MM.1S (cell line): ENCODE data around the gene PACRG.

Experiments
- DNase-seq: peaks from one replicate; pipeline ENCODE4 v3.0.0-alpha.2; 2015
- H2AFZ ChIP-seq: fragments of 300-600 bp; sonication (generic); 2 replicates; pipeline ENCODE4 v1.6.0; 2016; ENCODE audit warnings: antibody characterized with exemption, low read length
- H3F3A ChIP-seq: fragments of 300-600 bp; sonication (generic); 2 replicates; pipeline ENCODE4 v1.6.1; 2016; ENCODE audit warnings: mild to moderate bottlenecking, antibody characterized with exemption, low read length, moderate library complexity, mixed read lengths; ENCODE audit not compliant: insufficient read depth
- H3K27ac ChIP-seq: fragments of 300-600 bp; sonication (generic); 2 replicates; pipeline ENCODE4 v1.5.1; 2016; ENCODE audit warnings: mild to moderate bottlenecking, low read length
- H3K27me3 ChIP-seq: fragments of 300-600 bp; sonication (generic); replicated peaks from 2 replicates; pipeline ENCODE4 v1.6.0; 2016; ENCODE audit warnings: low read length; ENCODE audit not compliant: insufficient read depth
- H3K36me3 ChIP-seq: fragments of 300-600 bp; sonication (generic); replicated peaks from 2 replicates; pipeline ENCODE4 v1.6.1; 2016; ENCODE audit warnings: mild to moderate bottlenecking, low read length, mixed read lengths; ENCODE audit not compliant: insufficient read depth
- H3K4me1 ChIP-seq: fragments of 300-600 bp; sonication (generic); 2 replicates; pipeline ENCODE4 v1.6.1; 2016; ENCODE audit warnings: low read length, mixed read lengths
- H3K4me2 ChIP-seq: fragments of 300-600 bp; sonication (generic); 2 replicates; pipeline ENCODE4 v1.6.0; 2016; ENCODE audit warnings: low read depth, low read length
- H3K4me3 ChIP-seq: fragments of 300-600 bp; sonication (generic); 2 replicates; pipeline ENCODE4 v1.5.1; 2016; ENCODE audit warnings: low read length, mixed read lengths
- H3K79me2 ChIP-seq: fragments of 300-600 bp; sonication (generic); 2 replicates; pipeline ENCODE4 v1.6.1; 2016; ENCODE audit warnings: mixed run types, low read length, mixed read lengths
- H3K9ac ChIP-seq: fragments of 300-600 bp; sonication (generic); 2 replicates; pipeline ENCODE4 v1.6.1; 2016; ENCODE audit warnings: low read length, mixed read lengths
- H3K9me2 ChIP-seq: fragments of 300-600 bp; sonication (generic); replicated peaks from 2 replicates; pipeline ENCODE4 v1.6.1; 2016; ENCODE audit warnings: mild to moderate bottlenecking, low read length, mixed read lengths; ENCODE audit not compliant: insufficient read depth
- H3K9me3 ChIP-seq: fragments of 300-600 bp; sonication (generic); replicated peaks from 2 replicates; pipeline ENCODE4 v1.6.1; 2016; ENCODE audit warnings: mild to moderate bottlenecking, low read length, mixed read lengths; ENCODE audit not compliant: insufficient read depth
- H4K20me1 ChIP-seq: fragments of 300-600 bp; sonication (generic); 2 replicates; pipeline ENCODE4 v1.6.1; 2016; ENCODE audit warnings: mild to moderate bottlenecking, low read length, moderate library complexity, mixed read lengths; ENCODE audit not compliant: insufficient read depth
- EZH2 ChIP-seq: fragments of 300-600 bp; sonication (generic); optimal IDR thresholded peaks from 2 replicates; pipeline ENCODE3; 2017; ENCODE audit warnings: low read depth, mild to moderate bottlenecking, antibody characterized with exemption, low read length, mixed read lengths
- EZH2phosphoT487 ChIP-seq: fragments of 300-600 bp; sonication (generic); IDR thresholded peaks from 2 replicates; pipeline ENCODE4 v1.6.1; 2018; ENCODE audit warnings: antibody characterized with exemption, low read length
- TF ChIP-seq, protein P1 (sequence below): fragments of 300-600 bp; sonication (generic); IDR thresholded peaks from 2 replicates; pipeline ENCODE4 v1.5.1; 2016; ENCODE audit warnings: antibody characterized with exemption, low read length, mixed read lengths

Gene PACRG

DNA sequence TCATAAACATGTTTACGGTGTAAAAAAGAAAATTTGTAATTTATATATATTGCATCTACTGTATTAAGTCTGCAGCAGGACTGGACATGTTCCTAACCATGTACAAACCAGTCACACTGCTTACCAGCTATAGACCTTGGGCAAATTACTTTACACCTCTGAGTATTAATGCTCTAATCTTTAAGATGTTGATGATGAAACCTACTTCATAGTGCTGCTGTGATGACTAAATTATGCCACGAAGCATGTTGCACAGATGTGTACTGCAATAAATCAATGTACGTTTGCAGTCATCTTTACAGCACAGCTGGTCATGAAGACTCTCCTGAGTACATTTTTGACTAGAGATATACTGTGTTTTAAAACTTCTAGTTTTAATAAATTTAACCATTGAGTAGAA is 42.8 kb upstream of the PACRG start:
- no peaks in the 10 kb centered on the region for H3K79me2 ChIP-seq
- no peak overlapping the region for H3K4me2 ChIP-seq
- H3K27me3 ChIP-seq: no peaks in the 10 kb centered on the region
- H3K4me1 ChIP-seq: no peaks in the 10 kb centered on the region
- no peak for DNase-seq
- H3K27ac ChIP-seq: no peak overlapping the region
- H3K9me3 ChIP-seq: no peaks in the 10 kb centered on the region
- no peaks in the 10 kb centered on the region for H3K9me2 ChIP-seq
- no peak overlapping the region for H2AFZ ChIP-seq
- no peak overlapping the region for H3K4me3 ChIP-seq
- TF ChIP-seq EZH2 (no peak), EZH2phosphoT487 (no peak)
- TF ChIP-seq, protein P1, sequence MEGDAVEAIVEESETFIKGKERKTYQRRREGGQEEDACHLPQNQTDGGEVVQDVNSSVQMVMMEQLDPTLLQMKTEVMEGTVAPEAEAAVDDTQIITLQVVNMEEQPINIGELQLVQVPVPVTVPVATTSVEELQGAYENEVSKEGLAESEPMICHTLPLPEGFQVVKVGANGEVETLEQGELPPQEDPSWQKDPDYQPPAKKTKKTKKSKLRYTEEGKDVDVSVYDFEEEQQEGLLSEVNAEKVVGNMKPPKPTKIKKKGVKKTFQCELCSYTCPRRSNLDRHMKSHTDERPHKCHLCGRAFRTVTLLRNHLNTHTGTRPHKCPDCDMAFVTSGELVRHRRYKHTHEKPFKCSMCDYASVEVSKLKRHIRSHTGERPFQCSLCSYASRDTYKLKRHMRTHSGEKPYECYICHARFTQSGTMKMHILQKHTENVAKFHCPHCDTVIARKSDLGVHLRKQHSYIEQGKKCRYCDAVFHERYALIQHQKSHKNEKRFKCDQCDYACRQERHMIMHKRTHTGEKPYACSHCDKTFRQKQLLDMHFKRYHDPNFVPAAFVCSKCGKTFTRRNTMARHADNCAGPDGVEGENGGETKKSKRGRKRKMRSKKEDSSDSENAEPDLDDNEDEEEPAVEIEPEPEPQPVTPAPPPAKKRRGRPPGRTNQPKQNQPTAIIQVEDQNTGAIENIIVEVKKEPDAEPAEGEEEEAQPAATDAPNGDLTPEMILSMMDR: no peak
- no peak overlapping the region for H3K9ac ChIP-seq
- no peaks in the 10 kb centered on the region for H3K36me3 ChIP-seq
- H3F3A ChIP-seq: no peaks in the 10 kb centered on the region
- no peaks in the 10 kb centered on the region for H4K20me1 ChIP-seq

DNA sequence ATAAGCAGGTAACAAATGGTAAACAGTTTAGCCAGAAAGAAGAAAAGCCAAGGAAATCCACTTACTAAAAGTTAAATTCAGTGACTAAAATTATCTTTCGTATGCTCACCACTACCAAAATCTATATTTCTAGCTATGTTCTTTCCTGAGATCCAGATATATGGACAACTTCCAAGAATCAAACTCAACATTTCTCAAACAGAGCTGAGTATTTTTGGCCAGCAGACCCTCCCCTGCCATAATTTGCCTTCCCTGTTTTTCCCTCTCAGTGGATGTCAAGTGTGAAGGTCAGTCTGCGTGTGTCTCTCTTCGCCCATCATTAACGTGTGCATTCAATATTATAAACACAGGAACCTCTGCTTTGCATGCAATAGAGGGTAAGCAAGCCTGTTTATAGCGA is 42.2 kb upstream of the PACRG start:
- H3K79me2 ChIP-seq: no peaks in the 10 kb centered on the region
- H4K20me1 ChIP-seq: no peaks in the 10 kb centered on the region
- H3K4me2 ChIP-seq: no peak overlapping the region
- TF ChIP-seq EZH2phosphoT487 (no peak), EZH2 (no peak)
- TF ChIP-seq, protein P1: no peak
- H2AFZ ChIP-seq: no peak overlapping the region
- no peaks in the 10 kb centered on the region for H3K9me2 ChIP-seq
- no peaks in the 10 kb centered on the region for H3F3A ChIP-seq
- H3K27me3 ChIP-seq: no peaks in the 10 kb centered on the region
- H3K9ac ChIP-seq: no peak overlapping the region
- H3K36me3 ChIP-seq: no peaks in the 10 kb centered on the region
- no peak overlapping the region for H3K4me3 ChIP-seq
- H3K9me3 ChIP-seq: no peaks in the 10 kb centered on the region
- H3K27ac ChIP-seq: no peak overlapping the region
- no peaks in the 10 kb centered on the region for H3K4me1 ChIP-seq
- DNase-seq: no peak

DNA sequence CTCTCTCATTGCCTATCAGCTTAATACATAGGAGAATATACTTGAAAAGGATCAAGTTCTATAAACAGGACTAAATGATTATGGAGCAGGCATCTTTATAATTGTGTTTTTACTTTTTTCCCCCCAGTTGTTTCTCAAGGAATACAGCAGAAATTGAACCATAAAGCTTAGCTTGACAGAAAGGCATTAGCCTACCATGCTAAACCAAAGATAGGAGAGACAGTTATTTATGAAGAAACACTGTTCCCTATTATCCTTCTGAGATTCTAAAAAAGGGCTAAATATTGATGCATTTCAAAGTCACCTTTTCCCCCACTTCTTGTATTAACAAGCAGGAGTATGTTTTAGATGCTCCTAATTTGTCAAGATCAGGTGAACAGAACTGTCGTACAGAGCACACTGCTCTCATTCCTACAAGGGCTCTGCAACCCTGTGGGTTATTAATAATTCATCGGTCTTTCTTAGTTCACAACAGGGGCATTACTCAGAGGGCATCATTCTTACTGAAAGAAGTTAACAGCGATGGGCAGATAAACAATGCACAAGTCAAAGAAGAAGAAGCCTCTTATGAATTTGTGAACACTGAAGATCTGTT is 38.9 kb upstream of the PACRG start:
- Histone ChIP-seq H3K27me3 (no peaks in the 10 kb centered on the region), H3K4me1 (no peaks in the 10 kb centered on the region), H3F3A (no peaks in the 10 kb centered on the region)

More for the DNA sequence above, 38.9 kb upstream of the PACRG start:
- Histone ChIP-seq H3K36me3 (no peaks in the 10 kb centered on the region), H3K27ac (no peak overlapping the region), H3K4me3 (no peak overlapping the region), H3K79me2 (no peaks in the 10 kb centered on the region), H3K4me2 (no peak overlapping the region), H4K20me1 (no peaks in the 10 kb centered on the region), H2AFZ (no peak overlapping the region), H3K9me3 (no peaks in the 10 kb centered on the region), H3K9me2 (no peaks in the 10 kb centered on the region), H3K9ac (no peak overlapping the region)
- TF ChIP-seq EZH2 (no peak), EZH2phosphoT487 (no peak)
- TF ChIP-seq, protein P1: no peak
- no peak for DNase-seq
